ENCODE data around the gene TAB2. TPM values are rescaled to one million over a fixed set of nuclear protein-coding genes. Genes with fewer than 3 reads are reported as not detected.
"Not testable (repeated sequence)": the region's sequence is repeated elsewhere in the genome, so short reads cannot be mapped to it uniquely, and the experiment has no call there.

TAB2 gene
- total RNA-seq, 1 donor from 2014 or later = 57.6 TPM

DNA sequence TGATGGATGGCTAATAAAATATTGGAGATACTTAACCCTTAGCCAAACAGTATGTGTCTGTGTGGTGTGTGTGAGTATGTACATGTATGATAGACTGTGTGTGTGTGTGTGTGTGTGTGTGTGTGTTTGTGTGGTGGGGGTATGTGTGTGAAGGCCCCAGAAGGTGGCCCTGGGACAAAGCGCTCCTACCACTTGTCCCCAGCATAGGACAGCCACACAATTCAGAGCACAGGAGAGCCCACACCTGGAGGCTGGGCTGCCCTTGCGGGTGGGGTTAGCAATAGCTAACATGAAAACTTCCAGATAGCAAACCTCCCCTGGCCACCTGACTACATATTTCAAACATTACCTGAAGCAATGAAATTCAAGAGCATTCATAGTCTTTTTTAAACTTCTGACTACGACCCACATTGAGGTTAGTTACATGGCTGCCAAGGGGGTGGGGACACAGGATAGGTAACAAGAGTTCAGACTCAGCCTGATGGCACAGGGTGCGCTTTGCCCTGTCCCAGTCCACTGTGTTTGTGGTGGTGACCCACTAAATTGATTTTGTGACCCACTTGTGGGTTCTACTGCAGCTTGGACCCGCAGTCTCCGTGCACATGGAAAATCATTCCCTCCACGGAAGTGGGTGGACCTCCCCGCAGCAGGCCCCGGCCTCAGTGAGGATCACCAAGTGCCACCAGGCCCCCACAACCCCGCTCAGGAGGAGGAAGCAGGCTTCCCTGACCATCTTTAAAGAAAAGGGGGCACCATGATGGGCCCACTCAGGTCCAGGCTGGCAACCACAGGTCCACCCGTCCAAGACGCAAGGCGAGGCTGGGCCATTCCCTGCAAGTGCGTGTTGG lies 132.5 kb downstream of the TAB2 start:
- ATAC-seq (no peak), DNase-seq (no peak)
- intact Hi-C loops (cut with micrococcal nuclease) = no loop called here

DNA sequence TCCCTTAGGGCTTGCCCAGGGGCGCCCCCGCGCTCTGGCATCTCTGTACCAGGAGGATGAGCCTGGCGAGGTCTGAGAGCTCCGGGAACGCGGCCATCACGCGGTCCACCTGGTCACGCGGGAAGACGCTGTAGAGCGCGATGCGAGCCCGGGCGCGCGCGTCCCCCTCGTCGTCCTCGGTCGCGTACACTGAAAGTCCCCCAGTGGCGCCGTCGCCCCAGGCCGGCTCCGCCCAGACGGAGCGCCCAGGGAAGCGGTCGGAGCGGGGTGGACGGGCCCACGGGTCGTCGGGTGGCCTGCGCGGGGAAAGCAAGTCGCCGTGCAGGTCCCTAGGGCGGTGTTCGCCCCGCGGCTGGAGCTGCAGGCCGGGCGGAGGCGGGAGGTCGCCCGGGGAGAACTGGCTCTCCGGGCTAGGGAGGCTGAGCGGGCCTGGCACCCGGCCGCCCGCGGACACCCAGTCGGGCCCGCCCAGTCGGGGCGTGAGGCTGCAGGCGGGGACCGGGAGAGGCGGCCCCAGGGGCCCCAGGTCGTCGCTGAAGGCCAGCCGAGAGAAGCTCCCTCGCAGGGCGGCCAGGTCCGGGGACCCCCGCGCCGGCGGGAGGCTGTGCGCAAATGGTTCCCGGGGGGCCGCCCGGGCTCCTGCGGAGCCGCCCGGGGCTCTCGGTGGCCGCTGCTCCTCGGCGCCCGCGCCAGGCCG lies 133.3 kb downstream of the TAB2 start:
- DNase-seq (peak; percentile 76), ATAC-seq (peak; percentile 9)
- intact Hi-C loops (cut with micrococcal nuclease) = no loop called here

- peak; percentile 61 for DNase-seq
- no peak for ATAC-seq
- intact Hi-C loops (cut with micrococcal nuclease) = no loop called here
Observed at GRCh38 chr6:149451376-149452036, 134.0 kb downstream of the TAB2 start.

DNA sequence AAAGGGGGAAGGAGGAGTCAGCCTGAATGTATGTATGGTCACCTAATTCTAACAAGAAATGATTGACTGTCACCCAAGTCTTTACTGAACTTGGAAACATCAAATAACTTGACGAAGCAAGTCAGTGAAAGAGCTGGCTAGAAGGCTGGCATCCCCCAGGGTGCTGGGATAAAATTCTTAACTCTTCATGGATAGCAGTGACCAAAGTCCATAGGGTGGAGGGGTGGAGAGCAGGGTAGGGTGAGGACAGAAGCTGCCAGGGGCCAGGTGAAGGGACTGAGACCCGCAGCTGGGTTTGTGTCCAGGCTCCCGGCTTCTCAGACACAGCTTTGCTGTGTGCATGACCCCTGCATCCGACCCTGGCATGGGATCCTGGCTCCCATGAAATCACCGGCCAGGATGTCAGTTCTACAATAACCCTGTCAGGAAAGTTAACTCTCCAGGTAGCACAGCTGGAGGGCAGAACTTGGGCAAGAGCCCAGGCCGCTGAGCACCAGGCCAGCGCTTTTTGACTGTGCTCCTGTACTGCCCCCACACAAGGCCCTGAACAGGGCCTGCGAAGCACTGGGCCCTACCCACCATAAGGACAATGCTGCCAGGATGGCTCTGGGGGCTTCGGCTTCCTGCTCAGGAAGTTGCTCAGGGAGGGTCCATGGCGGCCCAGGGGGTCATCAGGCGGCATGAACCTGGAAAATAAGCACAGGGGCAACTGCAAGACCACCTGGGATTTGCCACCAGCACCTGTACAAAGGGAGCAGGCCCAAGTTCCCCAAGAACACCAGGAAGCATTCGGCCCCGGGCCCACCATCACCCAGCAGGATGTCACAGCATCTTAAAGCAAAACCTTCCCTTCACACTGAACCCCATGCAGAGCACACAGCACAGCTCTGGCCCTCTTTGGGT lies 134.8 kb downstream of the TAB2 start:
- DNase-seq = no peak
- ATAC-seq = no peak
- intact Hi-C loops (cut with micrococcal nuclease) = no loop called here

- DNase-seq (no peak), ATAC-seq (no peak)
Observed at GRCh38 chr6:149453597-149454345, 136.3 kb downstream of the TAB2 start.

GRCh38 chr6:149454346-149454848 lies 136.9 kb downstream of the TAB2 start:
- DNase-seq (peak; percentile 99), ATAC-seq (peak; percentile 92)
- intact Hi-C loops (cut with micrococcal nuclease) = no loop called here

More at GRCh38 chr6:149453597-149454345, 136.3 kb downstream of the TAB2 start:
- intact Hi-C loops (cut with micrococcal nuclease) = no loop called here

DNA sequence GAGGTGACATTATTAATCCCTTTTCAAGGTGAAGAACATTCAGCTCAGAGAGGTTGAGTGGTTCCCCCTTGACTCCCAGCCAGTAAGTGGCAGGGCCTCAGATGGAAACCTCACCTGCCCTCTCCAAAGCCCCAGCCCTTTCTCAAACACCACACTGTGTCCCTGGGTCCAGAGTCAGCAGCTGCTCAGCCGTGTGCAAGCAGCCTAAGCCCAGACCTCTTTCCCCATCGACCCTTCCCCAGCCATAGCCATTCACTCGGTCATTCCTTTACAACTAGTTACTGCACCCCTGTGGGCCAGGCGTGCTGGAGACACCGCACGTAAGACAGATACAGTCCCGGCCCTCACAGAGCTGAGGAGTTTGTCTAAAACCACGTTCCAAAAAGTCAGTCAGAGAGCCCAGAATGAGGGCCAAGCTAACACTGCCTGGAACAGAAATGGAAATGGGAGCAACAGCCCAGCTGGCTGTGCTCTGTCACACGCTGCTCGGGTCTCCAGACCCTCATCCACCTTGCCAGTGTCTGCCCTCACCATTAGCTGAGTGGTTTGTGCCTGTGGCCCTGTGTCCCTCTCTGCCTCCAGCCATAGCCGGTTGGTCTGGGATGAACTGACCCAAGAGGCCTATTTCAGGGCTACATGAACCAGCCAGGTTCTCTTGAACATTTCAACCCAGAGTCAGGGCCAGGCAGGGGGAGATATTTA lies 137.7 kb downstream of the TAB2 start:
- intact Hi-C loops (cut with micrococcal nuclease) = no loop called here
- ATAC-seq = peak; percentile 13
- no peak for DNase-seq

- intact Hi-C loops (cut with micrococcal nuclease) = no loop called here
- no peak for ATAC-seq
Observed at GRCh38 chr6:149456311-149457021, 139.0 kb downstream of the TAB2 start.

DNA sequence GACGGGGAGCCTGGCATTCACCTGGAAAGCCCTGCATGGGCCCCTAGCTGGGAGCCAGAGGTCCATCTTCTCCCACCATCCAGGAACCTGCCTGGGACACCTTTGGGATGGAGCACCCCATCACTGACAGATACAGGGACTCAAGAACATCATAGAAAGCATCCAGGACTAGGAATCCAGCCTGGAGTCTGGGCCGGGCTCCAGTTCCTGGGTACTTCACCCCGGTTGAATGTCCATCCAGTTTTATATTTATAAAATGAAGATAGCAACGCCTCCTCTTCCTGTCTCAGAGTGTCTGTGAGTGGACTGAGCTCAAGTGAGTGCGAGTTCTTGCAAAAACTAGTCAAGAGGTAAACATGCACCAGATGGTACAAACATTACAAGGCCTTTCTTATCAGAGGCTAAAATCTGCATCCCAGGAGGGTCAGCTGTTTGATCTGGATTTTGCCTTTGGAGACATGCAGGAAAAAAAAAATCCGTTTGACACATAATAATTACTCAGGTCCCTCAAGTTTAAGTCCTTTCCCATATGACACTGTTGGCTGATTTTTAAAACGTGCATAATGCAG lies 139.9 kb downstream of the TAB2 start:
- intact Hi-C loops (cut with micrococcal nuclease) = no loop called here
- DNase-seq (peak; percentile 70), ATAC-seq (no peak)

More at GRCh38 chr6:149456311-149457021, 139.0 kb downstream of the TAB2 start:
- no peak for DNase-seq

DNA sequence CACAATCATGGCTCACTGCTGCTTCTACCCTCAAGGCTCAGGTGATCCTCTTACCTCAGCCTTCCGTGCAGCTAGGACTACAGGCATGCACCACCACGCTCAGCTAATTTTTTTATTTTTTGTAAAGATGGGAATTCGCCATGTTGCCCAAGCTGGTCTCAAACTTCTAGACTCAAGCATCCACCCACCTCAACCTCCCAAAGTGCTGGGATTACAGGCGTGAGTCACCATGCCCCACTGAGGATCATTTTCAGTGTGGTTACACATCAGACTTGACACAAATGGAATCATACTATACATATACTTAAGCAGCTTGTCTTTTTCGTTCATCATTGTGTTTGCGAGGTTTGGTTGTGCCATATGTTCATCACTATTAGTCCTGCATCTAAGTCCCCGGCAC lies 140.7 kb downstream of the TAB2 start:
- ATAC-seq = no peak
- intact Hi-C loops (cut with micrococcal nuclease) = no loop called here
- DNase-seq = no peak

- no peak for ATAC-seq
- intact Hi-C loops (cut with micrococcal nuclease) = no loop called here
- DNase-seq = no peak
Observed at GRCh38 chr6:149458806-149459205, 141.3 kb downstream of the TAB2 start.

- no peak for DNase-seq
- intact Hi-C loops (cut with micrococcal nuclease) = no loop called here
- ATAC-seq = no peak
Observed at GRCh38 chr6:149459761-149460160, 142.2 kb downstream of the TAB2 start.

DNA sequence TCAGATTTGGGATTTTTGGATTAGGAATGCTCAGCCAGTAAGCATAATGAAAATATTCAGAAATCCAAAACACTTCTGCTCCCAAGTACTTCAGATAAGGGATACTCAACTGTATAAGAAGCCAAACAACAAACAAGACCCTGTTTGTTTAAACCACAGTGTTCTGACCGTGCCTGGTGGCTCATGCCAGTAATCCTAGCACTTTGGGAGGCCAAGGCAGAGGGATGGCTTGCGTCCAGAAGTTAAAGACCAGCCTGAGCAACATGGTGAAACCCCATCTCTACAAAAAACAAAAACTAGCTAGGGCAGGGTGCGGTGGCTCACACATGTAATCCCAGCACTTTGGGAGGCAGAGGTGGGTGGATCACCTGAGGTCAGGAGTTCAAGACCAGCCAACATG lies 142.7 kb downstream of the TAB2 start:
- ATAC-seq; DNase-seq; intact Hi-C loops (cut with micrococcal nuclease): not testable (repeated sequence)
